ENCODE results near the gene WDR90. TPM values are rescaled to one million over a fixed set of nuclear protein-coding genes. Genes with fewer than 3 reads are reported as not detected.

Gene WDR90
- total RNA-seq, 1 experiment from 2014 or later = 28.7 TPM

DNA sequence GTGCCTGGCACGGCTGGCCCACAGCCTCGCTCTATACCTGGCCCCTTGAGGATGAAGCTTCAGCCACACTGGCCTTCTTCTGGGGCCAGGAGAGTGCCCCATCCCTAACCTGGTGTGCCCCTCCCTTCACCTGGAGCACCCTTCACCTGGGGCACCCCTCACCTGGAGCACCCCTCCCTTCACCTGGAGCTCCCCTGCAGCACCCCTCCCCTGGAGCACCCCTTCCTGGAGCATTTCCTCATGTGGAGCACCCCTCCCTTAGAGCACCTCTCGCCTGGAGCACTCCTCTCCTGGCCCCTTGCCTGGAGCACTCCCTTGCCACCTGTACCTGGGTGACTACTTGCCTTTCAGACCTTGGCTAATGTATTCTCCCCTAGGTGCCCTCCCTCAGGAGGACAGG lies 58.9 kb downstream of the WDR90 start:
- no peak for DNase-seq (ENCODE audit: low spot score)

DNA sequence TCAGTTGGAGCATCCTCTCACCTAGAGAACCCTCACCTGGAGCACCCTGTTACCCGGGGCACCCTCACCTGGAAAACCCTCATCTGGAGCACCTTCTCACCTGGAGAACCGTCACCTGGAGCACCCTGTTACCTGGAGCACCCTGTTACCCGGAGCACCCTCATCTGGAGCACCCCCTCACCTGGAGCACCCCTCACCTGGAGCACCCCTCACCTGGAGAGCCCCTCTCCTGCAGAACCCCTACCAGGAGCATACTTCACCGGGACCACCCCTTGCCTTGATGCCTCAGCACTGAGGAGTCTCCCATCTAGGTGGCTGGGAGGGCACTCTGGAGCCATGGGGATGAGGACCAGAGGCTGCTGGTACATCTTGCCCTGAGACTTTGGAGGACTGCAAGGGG lies 59.8 kb downstream of the WDR90 start:
- no peak for DNase-seq (ENCODE audit: low spot score)

DNA sequence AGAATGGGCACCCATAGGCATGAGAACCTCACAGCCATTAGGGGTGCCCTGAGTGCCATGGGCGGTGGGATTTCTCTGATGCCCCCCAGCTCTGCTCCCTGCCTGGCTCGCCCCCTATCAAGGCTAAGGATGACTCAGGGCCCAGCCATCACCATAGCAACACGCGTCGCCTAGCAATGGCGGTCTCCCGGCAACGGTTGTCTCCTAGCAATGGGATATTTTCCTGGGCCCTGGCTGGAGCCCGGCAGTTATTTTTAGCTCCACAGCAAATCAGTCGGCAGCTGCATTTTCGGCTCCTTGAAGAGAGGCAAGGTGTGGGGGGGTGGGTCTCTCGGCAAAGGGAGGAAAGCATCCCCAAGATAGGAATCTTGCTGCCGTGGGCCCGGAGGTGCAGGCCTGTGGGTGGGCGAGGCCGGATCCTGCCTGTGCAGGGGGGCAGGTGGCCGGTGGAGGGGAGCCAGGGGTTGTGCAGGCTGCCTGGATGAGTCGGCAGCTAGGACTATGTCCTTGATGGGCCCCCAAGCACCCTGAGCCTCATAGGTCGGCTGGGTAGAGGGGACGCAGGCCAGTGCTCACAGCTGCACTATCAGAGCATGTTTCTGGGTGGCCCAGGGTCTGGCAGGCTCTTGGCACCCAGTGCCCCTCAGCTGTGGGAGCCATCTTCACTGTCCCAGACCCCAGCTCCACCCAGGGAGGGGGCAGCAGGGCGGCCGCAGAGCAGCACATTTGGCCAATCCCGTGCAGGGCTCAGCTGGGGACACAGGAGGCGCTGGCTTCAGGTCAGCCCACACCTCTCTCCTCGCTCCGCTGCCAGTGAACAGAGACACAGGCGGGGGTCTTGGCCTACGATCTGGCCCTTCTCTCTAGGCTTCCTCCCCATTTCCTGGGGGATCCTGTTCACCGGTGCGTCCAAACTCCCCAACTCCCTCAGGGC lies 60.7 kb downstream of the WDR90 start:
- DNase-seq (ENCODE audit: low spot score) = peak; percentile 92

DNA sequence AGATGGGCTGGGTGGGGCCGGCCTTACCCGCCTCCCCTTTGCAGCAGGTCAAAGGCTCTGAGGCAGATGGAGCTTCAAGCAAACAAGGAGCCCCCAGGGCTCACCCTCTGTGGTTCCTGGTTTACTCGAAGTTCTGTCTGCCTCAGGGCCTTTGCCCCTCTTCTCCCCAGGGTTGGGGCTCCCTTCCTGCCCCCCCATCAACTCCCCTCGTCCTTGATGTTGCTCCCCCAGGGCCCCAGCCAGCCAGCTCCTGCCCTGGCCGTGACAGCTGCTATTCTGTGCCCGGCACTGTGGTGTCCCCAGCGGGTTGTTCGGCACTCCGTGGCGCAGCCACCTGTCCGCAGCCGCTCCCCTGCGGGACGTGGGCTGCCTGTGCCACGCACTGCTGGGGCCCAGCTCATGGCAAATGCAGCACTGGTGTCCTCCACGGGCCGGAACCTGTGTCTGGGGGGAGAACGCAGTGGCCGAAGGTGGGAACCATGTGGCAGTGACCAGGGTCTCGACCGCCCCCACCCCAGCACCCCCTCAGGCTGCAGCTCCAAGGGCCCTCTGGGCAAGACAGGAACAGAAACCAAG lies 61.4 kb downstream of the WDR90 start:
- DNase-seq (ENCODE audit: low spot score) = no peak

DNA sequence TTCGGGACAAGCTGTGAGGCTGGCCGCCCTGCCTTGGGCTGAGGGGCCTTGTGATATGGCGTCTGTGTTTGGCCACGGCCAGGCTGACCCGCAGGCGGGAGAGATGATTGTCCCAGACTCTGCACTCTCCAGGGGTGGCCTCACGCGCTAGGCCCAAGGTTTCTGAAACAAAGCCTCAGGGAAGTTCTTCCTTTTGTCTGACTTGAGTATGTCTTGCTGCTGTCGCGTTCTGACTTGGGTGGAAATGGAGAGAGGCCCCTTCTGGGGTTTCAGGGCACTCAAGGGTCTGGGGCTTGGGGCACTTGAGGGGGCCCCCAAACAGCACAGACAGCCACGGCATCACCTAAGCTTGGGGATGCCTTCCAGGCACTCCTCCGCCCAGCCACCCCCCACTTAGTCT lies 61.9 kb downstream of the WDR90 start:
- no peak for DNase-seq (ENCODE audit: low spot score)

DNA sequence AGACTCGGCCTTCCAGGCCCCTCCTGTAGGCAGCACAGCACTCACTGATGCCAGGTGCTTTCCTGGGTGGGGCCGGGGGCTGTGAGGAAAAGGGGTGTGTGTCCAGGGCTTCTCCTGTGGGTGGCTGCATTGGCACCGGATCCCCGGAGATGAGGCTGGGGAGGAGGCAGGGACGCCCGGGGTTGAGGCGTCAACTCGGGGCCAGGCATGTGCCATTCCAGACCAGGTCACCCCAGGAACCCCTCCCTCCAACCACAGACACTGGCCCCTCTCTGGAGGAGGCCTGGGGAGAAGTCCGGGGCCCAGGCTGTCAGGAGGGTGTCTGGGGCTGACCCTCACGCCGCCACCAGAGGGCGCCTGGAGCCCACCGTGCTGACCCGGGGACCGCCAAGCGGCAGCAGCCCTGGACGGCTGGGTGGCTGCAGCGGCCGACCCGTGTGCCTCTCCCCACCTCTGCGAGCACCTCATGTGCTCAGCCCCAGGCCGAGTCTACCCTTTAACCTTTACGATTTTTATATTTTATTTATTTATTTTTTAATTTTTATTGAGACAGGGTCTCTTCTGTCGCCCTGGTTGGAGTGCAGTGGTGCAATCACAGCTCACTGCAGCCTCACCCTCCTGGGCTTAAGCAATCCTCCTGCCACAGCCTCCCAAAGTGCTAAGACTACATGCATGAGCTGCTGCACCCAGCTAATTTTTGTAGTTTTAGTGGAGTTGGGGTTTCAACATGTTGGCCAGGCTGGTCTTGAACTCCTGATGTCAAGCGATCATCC lies 62.6 kb downstream of the WDR90 start:
- DNase-seq (ENCODE audit: low spot score) = peak; percentile 79

DNA sequence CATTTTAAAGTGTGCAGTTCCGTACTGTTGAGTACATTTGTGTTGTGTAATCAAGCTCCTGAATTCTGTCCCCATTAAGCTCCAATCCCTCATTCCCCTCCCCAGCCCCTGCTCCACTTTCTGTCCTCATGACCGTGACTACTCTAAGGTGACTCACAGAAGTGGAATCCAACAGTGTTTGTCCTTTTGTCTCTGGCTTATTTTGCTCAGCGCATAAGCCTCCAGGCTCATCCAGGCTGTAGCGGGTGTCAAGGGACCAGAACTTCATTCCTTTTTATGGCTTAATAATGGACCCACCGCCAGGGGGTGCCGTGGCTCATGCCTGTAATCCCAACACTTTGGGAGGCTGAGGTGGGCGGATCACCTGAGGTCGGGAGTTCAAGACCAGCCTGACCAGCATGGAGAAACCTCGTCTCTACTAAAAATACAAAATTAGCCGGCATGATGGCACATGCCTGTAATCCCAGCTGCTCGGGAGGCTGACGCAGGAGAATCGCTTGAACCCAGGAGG lies 63.6 kb downstream of the WDR90 start:
- peak; percentile 99 for DNase-seq (ENCODE audit: low spot score)

DNA sequence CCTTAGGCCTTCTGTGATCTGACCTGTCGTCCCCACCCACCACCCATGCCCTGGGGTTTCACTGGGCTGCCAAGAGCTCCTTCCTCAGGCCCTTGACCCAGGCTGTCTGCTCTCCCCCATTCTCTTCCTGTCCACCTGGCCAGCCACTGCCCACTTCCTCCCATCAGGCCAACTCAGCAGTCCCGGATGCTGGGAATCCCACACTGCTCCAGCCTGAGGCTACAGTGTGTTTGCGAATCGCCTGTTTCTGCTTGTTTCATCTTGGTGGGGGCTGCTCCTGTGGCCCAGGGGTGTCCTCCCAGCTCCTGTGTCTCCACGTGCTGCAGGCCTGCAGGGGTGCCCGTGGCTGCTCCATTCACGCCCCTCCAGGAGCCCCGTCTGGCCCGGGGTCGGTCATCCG lies 64.9 kb downstream of the WDR90 start:
- DNase-seq (ENCODE audit: low spot score) = peak; percentile 65

DNA sequence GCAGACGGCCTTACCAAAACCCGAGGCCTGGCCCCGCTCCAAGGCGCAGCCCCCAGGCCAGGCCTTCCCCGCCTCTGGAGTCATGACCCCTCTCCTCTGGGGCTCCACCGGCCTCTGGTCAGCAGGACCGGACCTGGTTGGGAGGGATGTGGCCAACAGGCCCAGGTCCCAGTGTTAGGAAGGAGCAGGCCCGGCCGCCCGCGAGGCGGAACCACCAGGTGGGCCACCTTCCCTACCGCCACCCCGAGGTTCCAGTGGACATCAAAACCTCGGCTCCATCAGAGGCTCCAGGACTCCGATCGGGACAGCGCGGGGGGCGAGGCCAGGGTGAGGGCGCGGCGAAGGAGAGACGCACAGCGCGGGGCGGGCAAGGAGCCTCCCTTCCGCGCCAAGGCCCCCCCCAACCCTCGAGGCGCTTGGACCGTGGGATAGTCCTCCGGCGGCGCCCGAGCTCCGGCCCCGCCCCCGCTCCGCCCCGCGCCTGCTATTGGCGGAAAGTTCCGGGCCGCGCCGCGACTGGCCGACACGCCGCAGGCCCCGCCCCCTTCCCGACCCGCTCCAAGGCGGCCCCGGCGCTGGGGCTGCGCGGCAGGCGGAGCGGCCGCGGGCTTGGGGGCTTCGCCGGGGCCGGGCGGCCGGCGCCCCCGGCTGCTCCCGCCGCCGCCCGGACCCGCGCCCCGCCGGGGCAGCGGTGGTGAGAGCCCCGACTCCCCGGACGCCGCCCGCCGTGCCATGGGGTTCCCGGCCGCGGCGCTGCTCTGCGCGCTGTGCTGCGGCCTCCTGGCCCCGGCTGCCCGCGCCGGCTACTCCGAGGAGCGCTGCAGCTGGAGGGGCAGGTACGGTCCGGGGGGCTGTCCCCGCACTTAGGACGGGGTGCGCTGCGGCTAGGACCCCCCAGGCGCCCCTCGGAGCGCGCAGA lies 65.7 kb downstream of the WDR90 start, which contains the start of gene METRN:
Gene METRN, plus strand, starts transcription at position 561 of the 919 bp plus-strand sequence. Its CDS starts 172 bp downstream, at position 733.
- DNase-seq (ENCODE audit: low spot score) = peak; percentile 79

DNA sequence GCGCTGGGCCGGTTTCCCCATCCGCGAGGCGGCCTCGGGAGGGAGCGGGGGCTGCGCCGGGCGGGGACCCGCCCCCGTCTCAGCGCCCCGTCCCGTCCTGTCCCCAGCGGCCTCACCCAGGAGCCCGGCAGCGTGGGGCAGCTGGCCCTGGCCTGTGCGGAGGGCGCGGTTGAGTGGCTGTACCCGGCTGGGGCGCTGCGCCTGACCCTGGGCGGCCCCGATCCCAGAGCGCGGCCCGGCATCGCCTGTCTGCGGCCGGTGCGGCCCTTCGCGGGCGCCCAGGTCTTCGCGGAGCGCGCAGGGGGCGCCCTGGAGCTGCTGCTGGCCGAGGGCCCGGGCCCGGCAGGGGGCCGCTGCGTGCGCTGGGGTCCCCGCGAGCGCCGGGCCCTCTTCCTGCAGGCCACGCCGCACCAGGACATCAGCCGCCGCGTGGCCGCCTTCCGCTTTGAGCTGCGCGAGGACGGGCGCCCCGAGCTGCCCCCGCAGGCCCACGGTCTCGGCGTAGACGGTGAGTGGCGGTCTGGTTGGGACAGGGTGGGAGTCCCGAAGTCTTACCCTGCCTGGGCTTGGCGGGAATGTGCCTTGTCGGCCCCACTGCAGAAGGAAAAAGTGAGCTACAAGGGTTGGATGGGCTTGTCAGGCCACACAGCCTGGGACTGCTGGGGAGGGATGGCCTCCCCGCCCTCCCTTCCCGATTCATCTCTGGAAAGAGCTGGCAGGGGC lies 66.5 kb downstream of the WDR90 start:
- no peak for DNase-seq (ENCODE audit: low spot score)

DNA sequence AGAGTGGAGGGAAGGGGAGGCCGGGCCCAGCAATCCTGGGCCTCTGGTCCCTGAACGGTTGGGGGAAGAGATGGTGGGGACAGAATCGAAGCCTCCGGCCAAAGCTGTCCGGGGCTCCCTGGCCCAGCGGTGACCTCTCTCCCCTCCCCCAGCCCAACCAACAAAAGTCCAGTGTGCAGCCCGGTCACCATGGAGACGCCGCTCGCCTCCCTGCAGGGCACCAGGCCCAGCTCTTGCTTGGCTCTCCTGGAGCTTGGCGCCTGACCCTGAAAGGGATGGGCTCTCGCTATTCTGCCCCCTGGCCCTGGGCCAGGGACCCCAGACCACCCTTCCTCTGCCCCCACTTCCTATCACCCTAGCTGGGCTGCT lies 67.0 kb downstream of the WDR90 start:
- no peak for DNase-seq (ENCODE audit: low spot score)

DNA sequence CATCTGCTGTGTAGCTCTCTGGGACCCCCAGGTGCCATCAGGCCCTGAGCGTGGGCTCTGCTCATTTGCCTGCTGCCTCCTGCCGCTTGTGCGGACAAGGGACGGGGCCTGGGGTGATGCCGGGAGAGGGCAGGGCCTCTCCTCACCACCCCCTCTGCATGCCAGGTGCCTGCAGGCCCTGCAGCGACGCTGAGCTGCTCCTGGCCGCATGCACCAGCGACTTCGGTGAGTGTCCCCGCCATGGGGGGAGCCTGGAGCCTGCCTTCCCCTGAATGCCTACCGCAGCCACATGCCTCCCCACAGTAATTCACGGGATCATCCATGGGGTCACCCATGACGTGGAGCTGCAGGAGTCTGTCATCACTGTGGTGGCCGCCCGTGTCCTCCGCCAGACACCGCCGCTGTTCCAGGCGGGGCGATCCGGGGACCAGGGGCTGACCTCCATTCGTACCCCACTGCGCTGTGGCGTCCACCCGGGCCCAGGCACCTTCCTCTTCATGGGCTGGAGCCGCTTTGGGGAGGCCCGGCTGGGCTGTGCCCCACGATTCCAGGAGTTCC lies 67.7 kb downstream of the WDR90 start:
- no peak for DNase-seq (ENCODE audit: low spot score)

Other genes starting within 250 kb of the WDR90 start
- gene DECR2, start 247.5 kb upstream of the WDR90 start, total RNA-seq (2014; rRNA removed; shearing (Covaris generic)) = 8.1 and 12.5 TPM in 2 replicates
- gene RAB11FIP3, start 223.7 kb upstream of the WDR90 start, total RNA-seq (2014; rRNA removed; shearing (Covaris generic)) = 22.0 and 27.4 TPM in 2 replicates
- 53.5 and 60.0 TPM in 2 replicates for gene CAPN15, start 121.7 kb upstream of the WDR90 start, total RNA-seq (2014; rRNA removed; shearing (Covaris generic))
- not detected in 2 replicates for gene PRR35, start 89.0 kb upstream of the WDR90 start, total RNA-seq (2014; rRNA removed; shearing (Covaris generic))
- 0.34 TPM in 1 of 2 replicates, not detected in the other for gene NHLRC4, start 82.4 kb upstream of the WDR90 start, total RNA-seq (2014; rRNA removed; shearing (Covaris generic))
- gene PIGQ, start 79.4 kb upstream of the WDR90 start, total RNA-seq (2014; rRNA removed; shearing (Covaris generic)) = 76.5 and 77.1 TPM in 2 replicates
- gene RAB40C, start 59.3 kb upstream of the WDR90 start, total RNA-seq (2014; rRNA removed; shearing (Covaris generic)) = 16.8 and 20.2 TPM in 2 replicates
- gene WFIKKN1, start 18.4 kb upstream of the WDR90 start, total RNA-seq (2014; rRNA removed; shearing (Covaris generic)) = 0.24 TPM in 1 of 2 replicates, not detected in the other
- 126 and 150 TPM in 2 replicates for gene METTL26, start 13.1 kb upstream of the WDR90 start, total RNA-seq (2014; rRNA removed; shearing (Covaris generic))
- gene MCRIP2, start 7.5 kb upstream of the WDR90 start, total RNA-seq (2014; rRNA removed; shearing (Covaris generic)) = 27.8 and 36.1 TPM in 2 replicates
- 38.5 and 41.2 TPM in 2 replicates for gene RHOT2, start 18.8 kb downstream of the WDR90 start, total RNA-seq (2014; rRNA removed; shearing (Covaris generic))
- gene RHBDL1, start 26.3 kb downstream of the WDR90 start, total RNA-seq (2014; rRNA removed; shearing (Covaris generic)) = 2.2 and 2.8 TPM in 2 replicates
- gene STUB1, start 31.0 kb downstream of the WDR90 start, total RNA-seq (2014; rRNA removed; shearing (Covaris generic)) = 227 and 249 TPM in 2 replicates
- 1.6 and 3.4 TPM in 2 replicates for gene JMJD8, start 35.0 kb downstream of the WDR90 start, total RNA-seq (2014; rRNA removed; shearing (Covaris generic))
- 2.9 and 3.1 TPM in 2 replicates for gene WDR24, start 41.0 kb downstream of the WDR90 start, total RNA-seq (2014; rRNA removed; shearing (Covaris generic))
- 9.9 and 10.0 TPM in 2 replicates for gene FBXL16, start 56.4 kb downstream of the WDR90 start, total RNA-seq (2014; rRNA removed; shearing (Covaris generic))
- 71.9 and 87.2 TPM in 2 replicates for gene METRN, start 65.8 kb downstream of the WDR90 start, total RNA-seq (2014; rRNA removed; shearing (Covaris generic))
- 83.8 and 94.2 TPM in 2 replicates for gene ANTKMT, start 71.8 kb downstream of the WDR90 start, total RNA-seq (2014; rRNA removed; shearing (Covaris generic))
- gene CCDC78, start 77.1 kb downstream of the WDR90 start, total RNA-seq (2014; rRNA removed; shearing (Covaris generic)) = 2.1 and 4.0 TPM in 2 replicates
- 15.0 and 25.3 TPM in 2 replicates for gene HAGHL, start 77.7 kb downstream of the WDR90 start, total RNA-seq (2014; rRNA removed; shearing (Covaris generic))
- gene CIAO3, start 91.6 kb downstream of the WDR90 start, total RNA-seq (2014; rRNA removed; shearing (Covaris generic)) = 45.1 and 47.5 TPM in 2 replicates
- gene MSLN, start 111.4 kb downstream of the WDR90 start, total RNA-seq (2014; rRNA removed; shearing (Covaris generic)) = 6.5 and 7.6 TPM in 2 replicates
- 58.3 and 70.0 TPM in 2 replicates for gene RPUSD1, start 139.0 kb downstream of the WDR90 start, total RNA-seq (2014; rRNA removed; shearing (Covaris generic))
- 36.9 and 44.2 TPM in 2 replicates for gene CHTF18, start 139.3 kb downstream of the WDR90 start, total RNA-seq (2014; rRNA removed; shearing (Covaris generic))
- gene GNG13, start 151.4 kb downstream of the WDR90 start, total RNA-seq (2014; rRNA removed; shearing (Covaris generic)) = not detected in 2 replicates